Measurements from ENCODE around the gene PELO. TPM values are rescaled to one million over a fixed set of nuclear protein-coding genes. Genes with fewer than 3 reads are reported as not detected.
"Not testable (repeated sequence)": the region's sequence is repeated elsewhere in the genome, so short reads cannot be mapped to it uniquely, and the experiment has no call there.

The PELO gene
- total RNA-seq, 1 donor from 2014 or later, result 33.0 TPM

- DNase-seq (ENCODE audit: low spot score in 2 of 2) (peak; percentile 66 to 72), FAIRE-seq (no peak)
Measured at GRCh38 chr5:52799983-52800393, 12.3 kb downstream of the PELO start.

GRCh38 chr5:52800394-52801213 is 12.9 kb downstream of the PELO start:
- FAIRE-seq (no peak), DNase-seq (ENCODE audit: low spot score in 2 of 2) (no peak)

DNA sequence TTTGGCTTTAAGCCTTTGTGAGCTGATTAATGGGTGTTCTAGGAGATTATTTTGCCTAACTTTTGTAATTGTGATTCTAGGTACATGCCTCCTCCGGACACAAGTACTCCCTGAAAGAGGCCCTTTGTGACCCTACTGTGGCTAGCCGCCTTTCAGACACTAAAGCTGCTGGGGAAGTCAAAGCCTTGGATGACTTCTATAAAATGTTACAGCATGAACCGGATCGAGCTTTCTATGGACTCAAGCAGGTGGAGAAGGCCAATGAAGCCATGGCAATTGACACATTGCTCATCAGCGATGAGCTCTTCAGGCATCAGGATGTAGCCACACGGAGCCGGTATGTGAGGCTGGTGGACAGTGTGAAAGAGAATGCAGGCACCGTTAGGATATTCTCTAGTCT is 13.6 kb downstream of the PELO start:
- FAIRE-seq, result no peak
- DNase-seq (ENCODE audit: low spot score in 2 of 2), result no peak

- no peak for DNase-seq (ENCODE audit: low spot score in 2 of 2)
- no peak for FAIRE-seq
Measured at GRCh38 chr5:52802272-52802973, 14.7 kb downstream of the PELO start.

GRCh38 chr5:52802974-52803336 is 15.2 kb downstream of the PELO start:
- DNase-seq (ENCODE audit: low spot score in 2 of 2) (no peak), FAIRE-seq (no peak)

DNA sequence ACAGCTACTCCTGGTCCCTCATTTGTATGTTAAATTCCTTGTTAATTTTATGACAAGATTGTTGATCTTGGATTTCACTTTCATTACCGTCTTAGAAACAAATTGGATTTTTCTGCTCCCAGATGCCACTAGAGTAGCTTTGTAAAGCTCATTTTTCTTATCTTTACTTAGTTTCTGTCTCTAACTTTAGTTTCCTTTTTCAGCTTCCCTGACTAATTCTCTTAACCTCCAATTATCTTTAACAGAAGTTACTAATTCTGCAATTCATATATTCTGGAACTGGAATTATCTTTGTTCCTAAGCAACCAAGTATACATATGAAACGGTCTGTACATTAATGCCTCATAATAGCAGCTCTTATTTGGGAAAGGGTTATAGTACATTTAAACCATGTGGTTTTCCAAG is 16.7 kb downstream of the PELO start:
- no peak for DNase-seq (ENCODE audit: low spot score in 2 of 2)
- FAIRE-seq, result no peak

GRCh38 chr5:52804981-52805380 is 17.3 kb downstream of the PELO start:
- FAIRE-seq (no peak), DNase-seq (ENCODE audit: low spot score in 2 of 2) (no peak)

- DNase-seq (ENCODE audit: low spot score in 2 of 2) (no peak), FAIRE-seq (no peak)
Measured at GRCh38 chr5:52805615-52806014, 17.9 kb downstream of the PELO start.

DNA sequence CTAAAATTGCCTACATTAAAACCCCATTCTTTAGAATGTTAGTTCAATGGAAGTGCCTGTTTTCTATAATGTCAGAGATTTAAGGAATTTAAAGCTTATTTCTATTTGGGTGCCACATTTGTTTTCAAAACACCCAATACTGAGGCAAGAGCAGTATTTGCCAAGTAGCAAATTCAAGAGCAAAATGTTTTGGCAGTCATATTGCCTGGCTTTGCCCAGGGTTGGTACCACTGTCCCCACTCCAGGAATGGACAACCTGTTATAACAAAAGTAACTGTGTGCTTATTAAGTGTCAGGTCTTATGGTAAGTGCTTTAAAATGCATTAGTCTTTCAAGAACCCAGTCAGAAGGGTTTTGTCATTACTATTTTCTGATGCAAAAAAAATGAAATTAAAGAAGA is 19.3 kb downstream of the PELO start:
- FAIRE-seq (no peak), DNase-seq (ENCODE audit: low spot score in 2 of 2) (no peak)

GRCh38 chr5:52807723-52808122 is 20.0 kb downstream of the PELO start:
- no peak for DNase-seq (ENCODE audit: low spot score in 2 of 2)
- FAIRE-seq, result no peak

GRCh38 chr5:52808316-52808901 is 20.7 kb downstream of the PELO start:
- FAIRE-seq, result no peak
- DNase-seq (ENCODE audit: low spot score in 2 of 2), result no peak

GRCh38 chr5:52809884-52810283 is 22.2 kb downstream of the PELO start:
- DNase-seq (ENCODE audit: low spot score in 2 of 2) (no peak), FAIRE-seq (no peak)

GRCh38 chr5:52810426-52810825 is 22.7 kb downstream of the PELO start:
- FAIRE-seq, result no peak
- no peak for DNase-seq (ENCODE audit: low spot score in 2 of 2)

DNA sequence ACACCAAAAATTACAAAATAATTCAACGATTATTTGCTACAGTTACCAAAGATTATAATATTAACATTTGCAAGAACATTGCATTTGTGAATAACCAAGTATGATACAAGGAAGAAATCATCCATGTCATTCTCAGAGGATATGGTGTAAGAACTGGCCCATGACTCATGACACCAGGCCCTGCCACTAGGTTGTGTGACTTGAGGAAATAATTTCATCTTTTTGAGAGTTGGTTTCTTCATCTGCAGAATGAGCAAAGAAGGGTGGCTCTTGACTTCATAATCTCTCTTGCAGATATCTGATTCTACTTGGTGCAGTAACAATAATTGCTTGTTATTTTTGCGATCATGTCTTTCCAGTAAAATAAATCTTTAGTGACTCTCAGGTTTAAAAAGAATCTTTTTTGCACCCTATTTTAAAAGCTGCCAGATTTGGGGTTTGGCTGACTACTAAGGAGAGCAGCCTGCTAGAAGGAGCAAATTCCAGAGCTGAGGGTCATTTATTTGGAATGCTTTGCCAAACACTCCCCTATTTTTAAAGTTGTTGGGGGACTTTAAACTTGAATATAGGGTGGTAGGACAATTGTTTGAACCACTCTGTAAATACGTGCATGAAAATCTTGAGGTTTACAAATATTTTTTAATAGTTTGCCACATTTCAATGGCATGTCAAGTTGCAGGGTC is 23.5 kb downstream of the PELO start:
- DNase-seq (ENCODE audit: low spot score in 2 of 2), result no peak
- no peak for FAIRE-seq

GRCh38 chr5:52814352-52815148 is 26.8 kb downstream of the PELO start:
- FAIRE-seq (no peak), DNase-seq (ENCODE audit: low spot score in 2 of 2) (no peak)

GRCh38 chr5:52817818-52818217 is 30.1 kb downstream of the PELO start:
- DNase-seq (ENCODE audit: low spot score in 2 of 2) (no peak), FAIRE-seq (no peak)

DNA sequence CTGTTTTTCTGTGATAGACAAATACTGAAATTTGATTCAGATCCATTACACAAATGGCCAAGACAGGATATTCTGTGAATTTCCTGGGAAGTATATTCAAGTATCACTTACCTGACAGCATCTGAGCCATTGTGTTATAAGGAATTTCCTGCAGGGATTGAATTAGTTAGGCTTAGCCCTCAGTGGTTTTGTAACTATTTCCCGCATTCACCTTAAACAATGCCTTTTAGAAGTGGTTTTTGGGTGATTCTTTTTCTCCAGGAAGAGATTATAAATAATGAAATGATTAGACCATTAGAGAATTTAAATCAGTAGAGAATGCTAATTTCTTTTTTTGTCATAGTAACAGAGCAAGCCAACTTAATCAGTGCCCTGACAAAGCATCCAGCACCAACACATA is 30.6 kb downstream of the PELO start:
- DNase-seq (ENCODE audit: low spot score in 2 of 2) (no peak), FAIRE-seq (no peak)

- DNase-seq (ENCODE audit: low spot score in 2 of 2); FAIRE-seq: not testable (repeated sequence)
Measured at GRCh38 chr5:52818807-52819206, 31.1 kb downstream of the PELO start.

GRCh38 chr5:52821901-52822300 is 34.2 kb downstream of the PELO start:
- no peak for DNase-seq (ENCODE audit: low spot score in 2 of 2)
- no peak for FAIRE-seq

GRCh38 chr5:52822437-52822836 is 34.7 kb downstream of the PELO start:
- DNase-seq (ENCODE audit: low spot score in 2 of 2) (no peak), FAIRE-seq (no peak)
